Measurements from ENCODE around the gene HTR3B.
"Not testable (repeated sequence)": the region's sequence is repeated elsewhere in the genome, so short reads cannot be mapped to it uniquely, and the experiment has no call there.

The HTR3B gene

GRCh38 chr11:113904379-113905101 lies at the start of gene HTR3B:
Gene HTR3B (plus strand): TSS chr11:113904796. CDS start chr11:113904934, 138 bp downstream.
- no peak for DNase-seq (ENCODE audit: low spot score)

- no peak for DNase-seq (ENCODE audit: low spot score)
Observed at GRCh38 chr11:113855803-113856202, 48.8 kb upstream of the HTR3B start.

- no peak for DNase-seq (ENCODE audit: low spot score)
Observed at GRCh38 chr11:113856966-113857759, 47.4 kb upstream of the HTR3B start.

GRCh38 chr11:113859665-113860064 lies 44.9 kb upstream of the HTR3B start:
- DNase-seq (ENCODE audit: low spot score) = no peak

- DNase-seq (ENCODE audit: low spot score) = no peak
Observed at GRCh38 chr11:113862435-113862834, 42.2 kb upstream of the HTR3B start.

GRCh38 chr11:113864410-113864809 lies 40.2 kb upstream of the HTR3B start:
- no peak for DNase-seq (ENCODE audit: low spot score)

- DNase-seq (ENCODE audit: low spot score) = no peak
Observed at GRCh38 chr11:113865873-113866272, 38.7 kb upstream of the HTR3B start.

GRCh38 chr11:113867843-113868503 lies 36.6 kb upstream of the HTR3B start:
- no peak for DNase-seq (ENCODE audit: low spot score)

- no peak for DNase-seq (ENCODE audit: low spot score)
Observed at GRCh38 chr11:113871336-113871735, 33.3 kb upstream of the HTR3B start.

- DNase-seq (ENCODE audit: low spot score) = no peak
Observed at GRCh38 chr11:113873236-113873626, 31.4 kb upstream of the HTR3B start.

- no peak for DNase-seq (ENCODE audit: low spot score)
Observed at GRCh38 chr11:113874096-113874495, 30.5 kb upstream of the HTR3B start.

- peak; percentile 17 for DNase-seq (ENCODE audit: low spot score)
Observed at GRCh38 chr11:113874581-113875233, 29.9 kb upstream of the HTR3B start.

GRCh38 chr11:113875234-113876073 lies 29.1 kb upstream of the HTR3B start, which contains the start of gene USP28:
Gene USP28 (minus strand): TSS chr11:113875572. CDS start chr11:113875501, 71 bp downstream.
- DNase-seq (ENCODE audit: low spot score) = peak; percentile 100

- DNase-seq (ENCODE audit: low spot score) = no peak
Observed at GRCh38 chr11:113876074-113876797, 28.4 kb upstream of the HTR3B start.

GRCh38 chr11:113876798-113877669 lies 27.6 kb upstream of the HTR3B start:
- DNase-seq (ENCODE audit: low spot score) = no peak

GRCh38 chr11:113877670-113878055 lies 26.9 kb upstream of the HTR3B start:
- DNase-seq (ENCODE audit: low spot score) = no peak

- DNase-seq (ENCODE audit: low spot score) = not testable (repeated sequence)
Observed at GRCh38 chr11:113879446-113879845, 25.1 kb upstream of the HTR3B start.

GRCh38 chr11:113880971-113881370 lies 23.6 kb upstream of the HTR3B start:
- no peak for DNase-seq (ENCODE audit: low spot score)

- DNase-seq (ENCODE audit: low spot score) = no peak
Observed at GRCh38 chr11:113881856-113882255, 22.7 kb upstream of the HTR3B start.

Data from AG20443 (cell line).